GM19099 (cell line): Measurements from ENCODE around the gene IQSEC3.
"Not testable (repeated sequence)": the region's sequence is repeated elsewhere in the genome, so short reads cannot be mapped to it uniquely, and the experiment has no call there.

Experiments used
- POLR2A ChIP-seq: IDR thresholded peaks from 3 replicates; pipeline ENCODE4 v1.6.1; 2011; ENCODE audit warnings: low read depth; ENCODE audit not compliant: insufficient read length; ENCODE audit errors: extremely low read depth

Gene IQSEC3

DNA sequence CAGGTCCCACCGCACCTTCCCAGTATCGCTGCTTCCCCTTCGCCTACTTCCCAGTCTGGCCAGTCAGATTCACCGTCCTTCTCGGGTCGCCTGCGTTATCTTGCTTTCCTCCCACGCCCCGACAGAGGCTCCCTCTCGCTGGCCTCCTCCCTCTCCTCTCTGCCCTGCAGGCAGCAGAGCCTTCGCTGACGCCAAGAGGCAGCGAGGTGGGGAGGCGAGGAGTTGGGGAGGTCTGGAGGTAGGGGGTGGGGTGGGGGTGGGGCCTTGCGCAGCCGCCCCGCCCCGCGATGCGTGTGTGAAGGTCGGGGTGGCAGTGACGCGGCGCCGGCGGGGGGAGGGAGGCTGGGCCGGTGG lies at the start of gene IQSEC3:
IQSEC3 (plus strand) TSS at position 340 of the 354 bp plus-strand sequence. CDS start 116 bp downstream, outside the sequence.
- not testable (repeated sequence) for TF ChIP-seq POLR2A

- no peak for TF ChIP-seq POLR2A
Observed at GRCh38 chr12:20757-21156, 45.8 kb upstream of the IQSEC3 start.

GRCh38 chr12:21301-22189 lies 45.0 kb upstream of the IQSEC3 start:
- TF ChIP-seq POLR2A: no peak

DNA sequence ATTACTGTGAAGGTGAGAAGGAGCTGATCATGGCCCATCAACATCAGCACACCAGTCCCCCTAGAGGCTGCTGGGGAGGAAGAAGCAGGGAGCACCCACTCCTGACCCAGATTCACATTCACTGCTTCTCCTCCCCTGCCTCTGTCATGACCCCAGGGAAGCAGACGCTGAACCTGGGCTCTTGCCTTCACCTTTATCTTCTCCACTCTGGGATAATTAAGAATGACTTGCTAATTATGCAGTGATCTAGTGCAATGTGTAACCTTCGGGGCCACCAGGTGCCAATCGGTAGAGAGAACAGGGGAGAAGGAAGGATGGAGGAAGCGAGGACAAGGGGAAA lies 44.4 kb upstream of the IQSEC3 start:
- no peak for TF ChIP-seq POLR2A

- TF ChIP-seq POLR2A: no peak
Observed at GRCh38 chr12:22530-23201, 43.9 kb upstream of the IQSEC3 start.

DNA sequence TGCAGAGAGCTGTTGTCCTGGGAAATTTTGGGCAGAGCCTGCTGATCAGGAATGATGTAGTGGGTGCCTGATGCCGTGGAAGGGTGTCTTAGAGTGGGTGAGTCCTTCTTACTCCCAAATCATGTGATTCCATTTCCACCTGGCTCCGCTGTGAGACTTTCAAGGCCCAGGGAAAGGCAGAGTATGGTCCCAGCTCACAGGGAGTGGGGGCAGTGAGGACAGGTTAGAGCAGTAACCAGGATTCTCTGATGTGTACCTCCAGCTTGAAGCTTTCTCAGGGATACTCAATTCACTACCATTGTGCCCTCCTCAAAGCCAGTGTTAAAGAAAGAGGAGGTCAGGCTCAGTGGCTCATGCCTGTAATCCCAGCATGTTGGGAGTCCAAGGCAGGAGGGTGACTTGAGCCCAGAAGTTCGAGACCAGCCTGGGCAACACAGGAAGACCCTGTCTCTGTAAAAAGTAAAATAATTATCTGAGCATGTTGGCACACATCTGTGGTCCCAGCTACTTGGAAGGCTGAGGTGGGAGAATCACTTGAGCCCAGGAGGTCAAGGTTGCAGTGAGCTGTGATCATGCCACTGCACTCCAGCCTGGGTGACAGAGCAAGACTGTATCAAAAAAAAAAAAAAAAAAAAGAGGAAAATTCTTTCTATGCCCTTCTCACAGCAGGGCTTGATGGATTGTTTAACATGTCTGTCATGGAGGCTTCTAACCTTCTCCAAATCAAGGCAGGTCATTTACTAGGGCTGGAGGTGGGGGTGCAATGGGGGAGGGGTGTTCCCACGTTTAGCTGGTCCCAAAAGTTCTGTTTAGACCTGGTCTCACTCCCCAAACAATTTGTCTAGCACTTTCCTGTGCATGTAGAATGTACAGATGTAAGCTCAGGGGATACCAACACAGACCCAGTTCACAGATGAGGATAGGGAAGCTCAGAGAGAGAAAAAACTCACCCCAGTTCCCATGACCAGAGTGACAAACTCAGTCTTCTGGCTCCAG lies 12.5 kb upstream of the IQSEC3 start:
- TF ChIP-seq POLR2A: no peak

DNA sequence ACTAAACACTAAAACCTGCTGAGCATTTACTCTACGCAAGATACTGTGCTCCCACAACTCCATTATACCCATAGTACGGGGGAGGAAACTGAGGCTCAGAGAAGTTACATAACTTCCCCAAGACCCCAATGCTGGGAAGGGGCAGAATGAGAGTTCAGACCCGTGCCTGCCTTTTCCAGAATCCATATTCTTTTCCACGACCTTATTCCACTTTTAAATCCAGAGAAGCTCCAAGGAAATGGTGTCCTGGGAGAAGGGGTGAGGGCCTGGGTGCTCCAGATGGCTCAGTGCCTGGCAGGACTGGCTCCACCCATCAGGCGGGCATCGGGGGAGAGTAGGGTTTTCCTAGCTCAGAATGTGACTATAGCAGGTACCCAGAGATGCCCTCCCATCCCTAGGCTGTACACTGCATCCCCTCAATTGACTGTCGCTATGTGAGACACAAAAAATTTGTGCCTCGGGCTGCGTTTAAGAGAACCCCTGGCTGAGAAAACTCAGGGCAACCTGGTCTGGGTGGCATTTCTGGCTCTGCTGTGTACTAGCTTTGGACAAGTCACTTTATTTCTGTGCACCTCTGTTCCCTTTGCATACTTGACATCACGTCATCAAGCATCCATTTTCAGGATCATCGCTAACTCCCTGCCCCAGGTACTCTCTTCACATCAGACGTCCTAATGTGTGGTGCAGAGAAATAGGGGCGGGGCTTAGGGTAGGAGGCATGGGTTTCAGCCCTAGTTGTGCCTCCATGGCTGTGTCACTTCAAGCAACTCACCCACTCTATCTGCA lies 11.6 kb upstream of the IQSEC3 start:
- no peak for TF ChIP-seq POLR2A

GRCh38 chr12:56683-57346 lies 9.8 kb upstream of the IQSEC3 start:
- no peak for TF ChIP-seq POLR2A

DNA sequence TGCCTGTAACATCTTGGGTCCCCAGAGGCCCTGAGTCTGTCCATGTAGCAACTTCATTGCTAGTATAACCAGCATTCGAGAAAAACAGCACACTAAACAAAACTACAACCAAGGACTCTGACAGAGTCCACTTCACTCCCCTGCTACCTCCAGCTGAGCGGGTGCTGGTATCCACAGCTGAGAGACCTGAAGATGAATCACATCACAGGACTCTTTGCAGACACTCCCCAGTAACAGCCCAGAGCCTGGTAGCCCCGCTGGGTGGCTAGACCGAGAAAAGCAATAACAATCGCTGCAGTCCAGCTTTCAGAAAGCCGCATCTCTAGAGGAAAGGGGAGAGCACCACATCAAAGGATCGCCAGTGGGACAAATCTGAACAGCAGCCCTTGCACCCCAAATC lies 9.0 kb upstream of the IQSEC3 start:
- no peak for TF ChIP-seq POLR2A

GRCh38 chr12:58832-59231 lies 7.7 kb upstream of the IQSEC3 start:
- no peak for TF ChIP-seq POLR2A

DNA sequence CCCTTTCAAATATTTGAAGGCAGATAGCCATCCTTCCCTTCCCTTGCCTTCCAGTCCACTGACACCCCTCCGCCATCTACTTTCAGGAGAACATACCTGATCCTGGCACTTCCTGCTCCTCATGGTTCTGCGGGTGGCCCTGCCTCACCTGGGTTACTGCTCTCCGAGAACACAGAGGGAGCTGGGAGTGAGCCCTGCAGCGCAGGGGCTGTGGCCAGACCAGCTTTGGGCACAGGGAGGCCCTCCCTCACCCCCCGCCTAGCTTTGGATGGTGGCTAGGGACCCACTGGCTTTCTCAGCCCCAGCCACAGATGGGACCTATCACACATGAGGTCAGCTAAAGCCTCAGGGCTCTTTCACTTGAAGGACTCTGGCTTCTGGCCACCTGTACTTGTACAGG lies 12.4 kb downstream of the IQSEC3 start:
- no peak for TF ChIP-seq POLR2A

DNA sequence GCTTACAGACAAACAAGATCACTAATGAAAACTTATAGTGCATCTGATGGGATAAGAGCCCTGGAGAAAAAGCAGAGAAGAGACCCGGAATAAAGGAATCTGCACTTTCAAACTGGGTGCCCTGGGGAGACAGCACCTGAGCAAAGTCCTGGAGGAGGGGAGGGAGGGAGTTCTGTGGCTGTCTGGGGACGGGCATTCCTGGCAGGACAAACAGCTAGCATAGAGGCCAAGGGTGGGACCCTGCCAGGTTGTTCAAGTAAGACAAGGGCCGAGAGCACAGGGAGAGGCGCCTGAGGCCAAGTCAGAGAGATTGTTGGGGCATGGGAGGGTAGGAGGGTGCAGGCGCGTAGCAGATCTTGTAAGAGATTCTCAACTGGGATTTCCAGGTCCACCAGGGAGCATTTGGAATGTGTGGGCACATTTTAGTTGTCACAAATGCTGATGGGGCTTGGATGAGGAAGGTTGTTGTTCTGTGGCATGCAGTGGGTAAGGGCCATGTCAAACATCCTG lies 14.2 kb downstream of the IQSEC3 start:
- no peak for TF ChIP-seq POLR2A

- no peak for TF ChIP-seq POLR2A
Observed at GRCh38 chr12:82740-83139, 16.2 kb downstream of the IQSEC3 start.

DNA sequence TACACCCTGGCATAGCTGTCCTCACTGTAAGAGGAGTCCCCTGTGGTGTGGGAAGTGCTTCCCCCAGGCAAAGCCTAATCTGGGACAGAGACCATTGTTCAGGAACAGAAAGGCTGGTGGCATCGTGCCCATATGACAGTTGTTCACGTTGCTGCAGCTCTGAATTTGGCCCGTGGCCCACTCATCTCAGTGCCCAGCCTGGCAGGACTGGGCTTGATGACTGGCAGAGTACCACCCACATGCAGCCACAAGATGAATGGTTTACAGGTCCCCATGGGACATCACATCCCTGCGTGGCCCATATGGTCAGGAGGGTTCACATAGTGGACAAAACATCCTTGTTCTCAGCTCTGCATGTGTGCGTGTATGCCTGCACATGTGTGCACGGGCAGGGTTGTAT lies 17.5 kb downstream of the IQSEC3 start:
- no peak for TF ChIP-seq POLR2A
